Ovary (tissue), 9 donors: ENCODE measurements around the gene HNRNPF. TPM values are rescaled to one million over a fixed set of nuclear protein-coding genes. Genes with fewer than 3 reads are reported as not detected.

Source experiments
- DNase-seq, 5 donors: peaks; one replicate each; pipeline ENCODE4 v3.0.0-alpha.2; 2019 to 2020
- H3K27ac ChIP-seq, 2 donors: fragments of 200-600 bp; one replicate each; pipeline versions ENCODE4 v1.5.1 to v1.8.0; 2019 to 2022
- H3K27me3 ChIP-seq: fragments of 200-600 bp; one replicate; pipeline ENCODE4 v1.8.0; 2022
- H3K36me3 ChIP-seq: fragments of 200-600 bp; sonication (generic); one replicate; pipeline ENCODE4 v1.5.1; 2019
- H3K4me1 ChIP-seq: one replicate; pipeline ENCODE4 v1.8.1; 2013; ENCODE audit warnings: mild to moderate bottlenecking, moderate library complexity; ENCODE audit not compliant: insufficient read depth
- H3K4me3 ChIP-seq: fragments of 200-600 bp; sonication (generic); one replicate; pipeline ENCODE4 v1.5.1; 2017
- H3K9me3 ChIP-seq, 2 donors: fragments of 200-600 bp in 1 of 2; sonication (generic) in 1 of 2; one replicate each; pipeline versions ENCODE4 v1.5.1 to v1.8.1; 2013 to 2019; ENCODE audit warnings: mild to moderate bottlenecking in 1 of 2, moderate library complexity in 1 of 2
- EP300 ChIP-seq: sonication (generic); formaldehyde crosslinking; IDR thresholded peaks from one replicate; pipeline ENCODE4 v1.6.1; 2017; ENCODE audit warnings: antibody characterized with exemption
- POLR2A ChIP-seq: fragments of 450-650 bp; IDR thresholded peaks from one replicate; pipeline ENCODE4 v1.6.1; 2017; ENCODE audit warnings: antibody characterized with exemption, mild to moderate bottlenecking, moderate library complexity
- WGBS, 3 donors: extraction: QIAGEN DNeasy Blood & Tissue Kit in 1 of 3; methylation state at CpG; one replicate each; pipeline versions ENCODE4 v1.1.5 to v1.1.7; 2013 to 2017; 5-methylcytosine and 5-hydroxymethylcytosine counted together
- intact Hi-C, 4 donors: fragments of 100-400 bp; cut with DNase I; formaldehyde crosslinking; loops; one replicate each; pipeline versions ENCODE4 v1.11.0 to v1.15.1; 2022 to 2023
- polyA plus RNA-seq, 2 donors: library from polyadenylated mRNA; stranded (reverse); fragments of 200-250 nt in 1 of 2; fragments of 350-450 nt in 1 of 2; fragmentation: Illumina TruSeq in 1 of 2; extraction: RNeasy Lipid Tissue Mini Kit (QIAGEN cat#74804) in 1 of 2; gene quantifications; one replicate each; pipeline ENCODE4 v1.2.3, GENCODE V29; 2013 to 2014
- total RNA-seq, 7 donors: library from RNA; depleted of rRNA in 2 of 7; stranded (reverse); fragments of >200 nt in 2 of 7; fragmentation: NEBNext Ultra II Directional in 3 of 7; extraction: Animal tissue kit (Norgen Biotek cat#: 25700) in 3 of 7; gene quantifications; one replicate each; pipeline versions ENCODE4 v1.1.0 to v1.2.4, GENCODE V29; 2016 to 2023
- TF ChIP-seq, protein P1 (sequence below), 3 donors: fragments of 450-650 bp in 2 of 3; fragments of 200-600 bp in 1 of 3; IDR thresholded peaks; one replicate each; pipeline versions ENCODE4 v1.5.1 to v1.8.0; 2016 to 2022; ENCODE audit warnings: antibody characterized with exemption in 3 of 3, mild to moderate bottlenecking in 1 of 3
- donor health status: DM: no; HTN: no; CAD: no; lungs with moderate emphysema.
- donor health status: DM: no; HTN: no; CAD: no.
- donor health status: Bipolar disorder and iron deficiency.
- donor health status: DM: yes; HTN: yes; CAD: no.
- donor health status: DM: no; HTN: no; CAD: no.
- donor health status: DM: yes; HTN: yes; CAD: no.

The HNRNPF gene
- total and polyA plus RNA-seq, 9 donors: 95.1 to 220 (median 166) TPM

- no peaks in the 10 kb centered on the region for H3K36me3 ChIP-seq
- H3K27ac ChIP-seq: no peak overlapping the region
- no peak for DNase-seq
- peaks cover 6% of the 10 kb centered on the region for H3K4me1 ChIP-seq
- intact Hi-C loops: no loop called here
- H3K4me3 ChIP-seq: no peak overlapping the region
- 72 to 77% (median 73%) methylated on average over 6 of the region's 6 CpGs for WGBS, 3 donors
- H3K27me3 ChIP-seq: no peaks in the 10 kb centered on the region
- TF ChIP-seq POLR2A (no peak), EP300 (no peak)
- TF ChIP-seq, protein P1, sequence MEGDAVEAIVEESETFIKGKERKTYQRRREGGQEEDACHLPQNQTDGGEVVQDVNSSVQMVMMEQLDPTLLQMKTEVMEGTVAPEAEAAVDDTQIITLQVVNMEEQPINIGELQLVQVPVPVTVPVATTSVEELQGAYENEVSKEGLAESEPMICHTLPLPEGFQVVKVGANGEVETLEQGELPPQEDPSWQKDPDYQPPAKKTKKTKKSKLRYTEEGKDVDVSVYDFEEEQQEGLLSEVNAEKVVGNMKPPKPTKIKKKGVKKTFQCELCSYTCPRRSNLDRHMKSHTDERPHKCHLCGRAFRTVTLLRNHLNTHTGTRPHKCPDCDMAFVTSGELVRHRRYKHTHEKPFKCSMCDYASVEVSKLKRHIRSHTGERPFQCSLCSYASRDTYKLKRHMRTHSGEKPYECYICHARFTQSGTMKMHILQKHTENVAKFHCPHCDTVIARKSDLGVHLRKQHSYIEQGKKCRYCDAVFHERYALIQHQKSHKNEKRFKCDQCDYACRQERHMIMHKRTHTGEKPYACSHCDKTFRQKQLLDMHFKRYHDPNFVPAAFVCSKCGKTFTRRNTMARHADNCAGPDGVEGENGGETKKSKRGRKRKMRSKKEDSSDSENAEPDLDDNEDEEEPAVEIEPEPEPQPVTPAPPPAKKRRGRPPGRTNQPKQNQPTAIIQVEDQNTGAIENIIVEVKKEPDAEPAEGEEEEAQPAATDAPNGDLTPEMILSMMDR (IDR thresholded peaks at IDR 0.05): no peak
- H3K9me3 ChIP-seq: no peaks in the 10 kb centered on the region
Measured at GRCh38 chr10:43360086-43360485, 48.9 kb downstream of the HNRNPF start.

DNA sequence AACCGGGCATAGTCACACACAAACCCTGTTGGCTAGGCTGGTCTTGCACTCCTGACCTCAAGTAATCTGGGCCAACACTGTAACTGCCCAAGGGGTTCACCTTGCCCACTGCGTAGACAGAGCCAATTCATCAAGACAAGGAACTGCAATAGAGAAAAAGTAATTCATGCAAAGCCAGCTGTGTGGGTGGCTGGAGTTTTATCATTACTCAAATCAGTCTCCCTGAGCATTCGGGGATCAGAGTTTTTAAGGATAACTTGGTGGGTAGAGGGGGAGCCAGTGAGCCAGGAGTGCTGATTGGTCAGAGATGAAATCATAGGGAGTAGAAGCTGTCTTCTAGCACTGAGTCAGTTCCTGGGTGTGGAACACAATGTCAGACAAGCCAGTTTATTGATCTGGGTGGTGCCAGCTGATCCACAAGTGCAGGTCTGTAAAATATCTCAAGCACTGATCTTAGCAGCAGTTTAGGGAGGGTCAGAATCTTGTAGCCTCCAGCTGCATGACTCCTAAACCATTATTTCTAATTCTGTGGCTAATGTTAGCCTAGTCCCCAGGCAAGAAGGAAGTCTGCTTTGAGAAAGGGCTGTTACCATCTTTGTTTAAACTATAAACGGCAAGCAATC lies 53.1 kb downstream of the HNRNPF start:
- DNase-seq: no peak
- intact Hi-C loops: no loop called here
- WGBS, 3 donors: 59 to 67% (median 63%) methylated on average over 4 of the region's 4 CpGs
- Histone ChIP-seq H3K4me1 (no peaks in the 10 kb centered on the region), H3K9me3 (no peaks in the 10 kb centered on the region), H3K4me3 (no peak overlapping the region), H3K36me3 (no peaks in the 10 kb centered on the region), H3K27ac (no peak overlapping the region), H3K27me3 (no peaks in the 10 kb centered on the region)
- TF ChIP-seq, protein P1 (IDR thresholded peaks at IDR 0.05): no peak
- TF ChIP-seq EP300 (no peak), POLR2A (no peak)

DNA sequence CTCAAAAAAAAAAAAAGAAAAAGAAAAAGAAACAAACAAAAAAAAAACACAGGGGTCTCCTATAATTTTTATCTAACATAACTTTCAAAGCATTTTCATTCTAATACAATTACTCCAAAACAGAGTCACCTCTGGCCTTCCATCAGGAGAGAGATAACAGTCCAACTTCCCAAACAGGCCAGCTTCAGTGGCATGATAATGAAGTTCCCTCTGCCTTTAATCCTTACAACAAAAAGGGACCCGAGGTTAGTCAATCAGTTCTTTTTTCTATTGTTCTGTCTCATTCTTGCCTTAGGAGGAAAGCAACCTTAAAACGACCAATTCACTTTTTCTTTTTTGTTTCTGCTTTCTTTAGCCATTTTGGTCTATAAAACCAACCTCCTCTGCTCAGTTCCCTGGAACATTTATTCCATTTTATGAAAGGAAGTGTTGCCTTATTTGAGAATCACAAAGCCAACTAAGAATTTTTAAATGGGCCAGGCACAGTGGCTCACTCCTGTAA lies 54.1 kb downstream of the HNRNPF start:
- Histone ChIP-seq H3K27ac (no peak overlapping the region), H3K9me3 (no peaks in the 10 kb centered on the region), H3K4me1 (no peaks in the 10 kb centered on the region), H3K36me3 (no peaks in the 10 kb centered on the region), H3K4me3 (no peak overlapping the region), H3K27me3 (no peaks in the 10 kb centered on the region)
- TF ChIP-seq, protein P1 (IDR thresholded peaks at IDR 0.05): no peak
- 12 to 15% (median 13%) methylated on average over 2 of the region's 2 CpGs for WGBS, 3 donors
- intact Hi-C loops: no loop called here
- DNase-seq: no peak

GRCh38 chr10:43354330-43354635 lies 54.7 kb downstream of the HNRNPF start:
- no peaks in the 10 kb centered on the region for H3K36me3 ChIP-seq
- H3K27ac ChIP-seq: no peak overlapping the region
- no peak for DNase-seq
- no peaks in the 10 kb centered on the region for H3K4me1 ChIP-seq
- TF ChIP-seq, protein P1 (IDR thresholded peaks at IDR 0.05): no peak
- TF ChIP-seq EP300: no peak
- no peak for TF ChIP-seq POLR2A
- 50 to 58% (median 54%) methylated on average over 2 of the region's 2 CpGs for whole genome bisulfite sequencing, 3 donors
- no peaks in the 10 kb centered on the region for H3K27me3 ChIP-seq
- H3K9me3 ChIP-seq: no peaks in the 10 kb centered on the region
- intact Hi-C loops: no loop called here
- no peak overlapping the region for H3K4me3 ChIP-seq
